Measurements from ENCODE around the gene ZBTB25.
A peak's percentile ranks its signal among the peaks of the same experiment; 100 is the strongest.

The ZBTB25 gene

GRCh38 chr14:64515053-64515452 lies 11.4 kb upstream of the ZBTB25 start:
- DNase-seq (ENCODE audit: low read depth): no peak

GRCh38 chr14:64513271-64513670 lies 9.6 kb upstream of the ZBTB25 start:
- DNase-seq (ENCODE audit: low read depth): no peak

- no peak for DNase-seq (ENCODE audit: low read depth)
Measured at GRCh38 chr14:64510825-64511671, 7.4 kb upstream of the ZBTB25 start.

GRCh38 chr14:64509036-64509435 lies 5.4 kb upstream of the ZBTB25 start:
- no peak for DNase-seq (ENCODE audit: low read depth)

- no peak for DNase-seq (ENCODE audit: low read depth)
Measured at GRCh38 chr14:64508215-64508776, 4.7 kb upstream of the ZBTB25 start.

GRCh38 chr14:64507376-64508156 lies 3.9 kb upstream of the ZBTB25 start:
- DNase-seq (ENCODE audit: low read depth): no peak

- no peak for DNase-seq (ENCODE audit: low read depth)
Measured at GRCh38 chr14:64506721-64507120, 3.1 kb upstream of the ZBTB25 start.

GRCh38 chr14:64504897-64505794 lies 1.5 kb upstream of the ZBTB25 start:
- DNase-seq (ENCODE audit: low read depth): peak; percentile 49

GRCh38 chr14:64504310-64504896 lies 765 bp upstream of the ZBTB25 start, which contains the start of gene ZBTB1:
Gene ZBTB1, plus strand, starts transcription at chr14:64504770. Its CDS starts 16,735 bp downstream, at chr14:64521505.
- DNase-seq (ENCODE audit: low read depth): peak; percentile 60

GRCh38 chr14:64502887-64503433 lies 678 bp downstream of the ZBTB25 start:
- no peak for DNase-seq (ENCODE audit: low read depth)

GRCh38 chr14:64502456-64502855 lies 1.2 kb downstream of the ZBTB25 start:
- no peak for DNase-seq (ENCODE audit: low read depth)

- DNase-seq (ENCODE audit: low read depth): no peak
Measured at GRCh38 chr14:64501411-64502171, 2.0 kb downstream of the ZBTB25 start.

GRCh38 chr14:64500088-64500487 lies 3.5 kb downstream of the ZBTB25 start:
- no peak for DNase-seq (ENCODE audit: low read depth)

GRCh38 chr14:64496764-64497163 lies 6.9 kb downstream of the ZBTB25 start:
- DNase-seq (ENCODE audit: low read depth): no peak

GRCh38 chr14:64495252-64495651 lies 8.4 kb downstream of the ZBTB25 start:
- DNase-seq (ENCODE audit: low read depth): no peak

- no peak for DNase-seq (ENCODE audit: low read depth)
Measured at GRCh38 chr14:64493455-64493854, 10.2 kb downstream of the ZBTB25 start.

GRCh38 chr14:64491637-64492036 lies 12.0 kb downstream of the ZBTB25 start:
- DNase-seq (ENCODE audit: low read depth): no peak

GRCh38 chr14:64488590-64489099 lies 15.0 kb downstream of the ZBTB25 start:
- DNase-seq (ENCODE audit: low read depth): no peak

GRCh38 chr14:64478634-64479250 lies 24.9 kb downstream of the ZBTB25 start:
- no peak for DNase-seq (ENCODE audit: low read depth)

GRCh38 chr14:64476438-64476837 lies 27.2 kb downstream of the ZBTB25 start:
- DNase-seq (ENCODE audit: low read depth): no peak

Measured in CMK (cell line).